Sigmoid colon (tissue), 4 donors: Measurements from ENCODE around the gene NCK1.

Experiments used
- CTCF ChIP-seq, 4 experiments: fragments of 450-650 bp in 3 of 4; fragments of 200-600 bp in 1 of 4; IDR thresholded peaks; one replicate each; pipeline ENCODE4 v1.5.1; 2016 to 2019; ENCODE audit warnings: antibody characterized with exemption in 4 of 4, mild to moderate bottlenecking in 3 of 4, moderate library complexity in 2 of 4
- EP300 ChIP-seq, 4 donors: sonication (generic); formaldehyde crosslinking; IDR thresholded peaks; one replicate each; pipeline ENCODE4 v1.6.1; 2017; ENCODE audit warnings: antibody characterized with exemption in 4 of 4

- TF ChIP-seq EP300 (IDR thresholded peaks at IDR 0.05), result no peak
- TF ChIP-seq CTCF (IDR thresholded peaks at IDR 0.05), result no peak
These were observed 88.6 kb downstream of the NCK1 start for GRCh38 chr3:136950623-136951022.
